CD14-positive monocyte (primary cell): ENCODE data around the gene RNF151. TPM values are rescaled to one million over a fixed set of nuclear protein-coding genes. Genes with fewer than 3 reads are reported as not detected.

ENCODE experiments used
- DNase-seq, 3 donors: peaks; one replicate each; pipeline ENCODE4 v3.0.0-alpha.2; 2011 to 2022
- H2AFZ ChIP-seq: 2 replicates; pipeline ENCODE4 v1.6.0; 2012; ENCODE audit warnings: mild to moderate bottlenecking, low read depth, low read length, inconsistent platforms; ENCODE audit not compliant: insufficient read depth, poor library complexity, severe bottlenecking
- H3K27ac ChIP-seq, 2 donors: 1 replicate in 1 of 2; 2 replicates in 1 of 2; pipeline ENCODE4 v1.5.1; 2012 to 2013; ENCODE audit warnings: low read length in 2 of 2, control low read depth in 1 of 2, inconsistent platforms in 1 of 2, low read depth in 1 of 2, mild to moderate bottlenecking in 1 of 2
- H3K27me3 ChIP-seq, 2 donors: one replicate each; pipeline versions ENCODE4 v1.6.0 to v1.6.1; 2011 to 2013; ENCODE audit warnings: low read length in 2 of 2; ENCODE audit not compliant: control insufficient read depth in 2 of 2, insufficient read depth in 2 of 2
- H3K36me3 ChIP-seq, 2 donors: replicated peaks in 1 of 2; 1 replicate in 1 of 2; 2 replicates in 1 of 2; pipeline versions ENCODE4 v1.5.1 to v1.6.1; 2012 to 2013; ENCODE audit warnings: low read length in 2 of 2, control low read depth in 1 of 2, inconsistent platforms in 1 of 2, mild to moderate bottlenecking in 1 of 2; ENCODE audit not compliant: insufficient read depth in 2 of 2, control insufficient read depth in 1 of 2
- H3K4me1 ChIP-seq, 2 donors: 1 replicate in 1 of 2; 2 replicates in 1 of 2; pipeline versions ENCODE4 v1.5.1 to v1.6.1; 2012 to 2013; ENCODE audit warnings: low read length in 2 of 2, control low read depth in 1 of 2, inconsistent platforms in 1 of 2, mild to moderate bottlenecking in 1 of 2, moderate library complexity in 1 of 2; ENCODE audit not compliant: insufficient read depth in 2 of 2, control insufficient read depth in 1 of 2
- H3K4me2 ChIP-seq: replicated peaks from 2 replicates; pipeline ENCODE3; 2012; ENCODE audit warnings: low read length, moderate library complexity, mild to moderate bottlenecking; ENCODE audit not compliant: poor library complexity, severe bottlenecking; ENCODE audit errors: extremely low read depth
- H3K4me3 ChIP-seq, 3 experiments: fragments of 200-600 bp in 1 of 3; sonication (generic) in 1 of 3; replicated peaks in 1 of 3; 1 replicate in 2 of 3; 2 replicates in 1 of 3; pipeline ENCODE4 v1.5.1; 2011 to 2013; ENCODE audit warnings: low read length in 3 of 3, mild to moderate bottlenecking in 3 of 3, control low read depth in 2 of 3, low read depth in 2 of 3, inconsistent platforms in 1 of 3, moderate library complexity in 1 of 3
- H3K79me2 ChIP-seq: 2 replicates; pipeline ENCODE4 v1.6.0; 2012; ENCODE audit warnings: mild to moderate bottlenecking, control low read depth, inconsistent platforms, low read length, moderate library complexity; ENCODE audit not compliant: insufficient read depth
- H3K9ac ChIP-seq: 2 replicates; pipeline ENCODE4 v1.6.0; 2017; ENCODE audit warnings: low read length, mild to moderate bottlenecking; ENCODE audit not compliant: insufficient read depth, poor library complexity, severe bottlenecking
- H3K9me3 ChIP-seq, 2 donors: replicated peaks in 1 of 2; 1 replicate in 1 of 2; 2 replicates in 1 of 2; pipeline versions ENCODE4 v1.5.1 to v1.6.1; 2012 to 2013; ENCODE audit warnings: low read length in 2 of 2, control low read depth in 1 of 2; ENCODE audit not compliant: control insufficient read depth in 1 of 2, insufficient read depth in 1 of 2
- H4K20me1 ChIP-seq: 2 replicates; pipeline ENCODE4 v1.6.0; 2012; ENCODE audit warnings: mild to moderate bottlenecking, low read length, control low read depth, moderate library complexity; ENCODE audit not compliant: insufficient read depth
- H3K27ac Mint-ChIP-seq, 7 donors: one replicate each; pipeline ENCODE4 v1.8.0; 2020; ENCODE audit warnings: mild to moderate bottlenecking in 7 of 7, mixed read lengths in 7 of 7, moderate library complexity in 6 of 7, inconsistent platforms in 2 of 7
- H3K27me3 Mint-ChIP-seq, 3 donors: one replicate each; pipeline ENCODE4 v1.8.0; 2021 to 2022; ENCODE audit warnings: low read depth in 3 of 3, mild to moderate bottlenecking in 3 of 3, mixed read lengths in 3 of 3, moderate library complexity in 3 of 3, inconsistent platforms in 1 of 3
- H3K36me3 Mint-ChIP-seq, 2 donors: one replicate each; pipeline ENCODE4 v1.8.0; 2020; ENCODE audit warnings: mixed read lengths in 2 of 2, inconsistent platforms in 1 of 2, mild to moderate bottlenecking in 1 of 2
- H3K4me1 Mint-ChIP-seq: one replicate; pipeline ENCODE4 v1.8.0; 2020; ENCODE audit warnings: mild to moderate bottlenecking, mixed read lengths
- H3K4me3 Mint-ChIP-seq, 2 donors: one replicate each; pipeline ENCODE4 v1.8.0; 2020; ENCODE audit warnings: mild to moderate bottlenecking in 2 of 2, mixed read lengths in 2 of 2, moderate library complexity in 1 of 2
- H3K9me3 Mint-ChIP-seq, 7 donors: one replicate each; pipeline ENCODE4 v1.8.0; 2020 to 2022; ENCODE audit warnings: mixed read lengths in 7 of 7, mild to moderate bottlenecking in 6 of 7, moderate library complexity in 6 of 7, inconsistent platforms in 2 of 7
- CTCF ChIP-seq: fragments of 200-600 bp; IDR thresholded peaks from one replicate; pipeline ENCODE4 v1.8.0; 2022; ENCODE audit warnings: antibody characterized with exemption, mild to moderate bottlenecking
- WGBS: methylation state at CpG from one replicate; pipeline ENCODE4 v1.1.5; 2013; ENCODE audit warnings: missing lambda C conversion rate; ENCODE audit not compliant: insufficient coverage; 5-methylcytosine and 5-hydroxymethylcytosine counted together
- intact Hi-C, 2 donors: fragments of 100-400 bp; cut with micrococcal nuclease; formaldehyde crosslinking; loops; one replicate each; pipeline versions ENCODE4 v1.15.0 to v1.15.1; 2023
- polyA plus RNA-seq, 3 donors: library from polyadenylated mRNA; depleted of rRNA in 1 of 3; unstranded in 2 of 3; stranded (reverse) in 1 of 3; fragments of 300-500 nt in 2 of 3; fragments of >200 nt in 1 of 3; fragmentation: Illumina TruSeq in 2 of 3; gene quantifications; 1 replicate in 2 of 3; 2 replicates in 1 of 3; pipeline ENCODE4 v1.2.3, GENCODE V29; 2012 to 2021

The RNF151 gene
- polyA plus RNA-seq, 3 donors = not detected

DNA sequence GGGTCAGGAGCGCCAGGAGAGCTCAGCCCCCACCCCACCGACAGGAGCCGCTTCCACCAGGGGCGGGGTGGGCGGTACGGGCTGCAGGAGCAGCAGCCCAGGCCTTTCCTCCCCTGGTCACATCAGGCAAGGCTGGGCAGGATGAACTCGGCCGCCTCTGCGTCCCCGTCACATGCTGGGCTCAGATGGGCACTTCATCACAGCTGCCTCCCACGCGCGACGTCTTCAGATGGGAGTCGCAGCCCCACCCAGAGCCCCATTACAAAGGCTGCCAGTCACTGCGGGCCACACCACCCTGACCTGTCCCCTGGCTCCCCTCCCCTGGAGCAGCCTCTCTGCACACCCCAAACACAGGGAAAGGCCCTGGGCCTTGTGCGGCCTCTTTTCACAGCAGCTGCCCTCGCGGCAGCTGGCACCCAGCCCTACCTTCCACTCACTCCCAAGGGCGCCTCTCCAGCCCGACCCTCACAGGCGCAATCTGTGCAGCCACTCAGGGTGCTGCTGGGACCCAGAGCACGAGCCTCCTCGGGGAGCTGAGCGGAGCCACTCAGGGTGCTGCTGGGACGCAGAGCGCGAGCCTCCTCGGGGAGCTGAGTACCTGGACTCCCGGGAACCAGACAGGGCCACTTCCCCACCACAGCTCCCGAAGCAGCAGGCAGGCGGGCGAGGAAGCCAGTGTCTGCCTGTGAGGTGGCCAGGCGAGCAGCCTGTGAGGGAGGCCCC is 38.3 kb downstream of the RNF151 start:
- Histone ChIP-seq H3K36me3 (peaks cover 31 to 35% of the 10 kb centered on the region in 2 donors), H3K4me2 (no peak overlapping the region), H3K27ac (no peak overlapping the region), H4K20me1 (peaks cover 67% of the 10 kb centered on the region), H3K9me3 (no peaks in the 10 kb centered on the region), H3K27me3 (no peaks in the 10 kb centered on the region), H3K79me2 (peaks cover 60% of the 10 kb centered on the region), H3K4me3 (no peak overlapping the region), H2AFZ (no peak overlapping the region), H3K4me1 (peaks cover 31 to 57% of the 10 kb centered on the region in 2 donors), H3K9ac (no peak overlapping the region)
- TF ChIP-seq CTCF = no peak
- Mint-ChIP-seq H3K4me1 (peaks cover 43% of the 10 kb centered on the region), H3K4me3 (no peak overlapping the region), H3K36me3 (peaks cover 21 to 36% of the 10 kb centered on the region in 2 donors), H3K9me3 (peaks cover 0 to 2% (median 0%) of the 10 kb centered on the region in 7 donors), H3K27me3 (peaks cover 0 to 1% (median 0%) of the 10 kb centered on the region in 3 donors), H3K27ac (peak overlapping the region in 1 of 7 donors; percentile 50)
- 69% methylated on average over 34 of the region's 34 CpGs for WGBS
- DNase-seq = no peak
- intact Hi-C loops = loop anchor here (5.0 to 10.0 kb wide), 4 partner anchors 42 to 250 kb away; partner anchors contain the start of genes ECI1 (in 1 of the 2), NTHL1 (in 1 of the 2) and TSC2 (in 1 of the 2)

- peaks cover 67% of the 10 kb centered on the region for H4K20me1 ChIP-seq
- H3K4me2 ChIP-seq = no peak overlapping the region
- TF ChIP-seq CTCF = peak; percentile 65
- H3K79me2 ChIP-seq = peaks cover 60% of the 10 kb centered on the region
- Mint-ChIP-seq H3K36me3 (peaks cover 20 to 29% of the 10 kb centered on the region in 2 donors), H3K9me3 (peaks cover 0 to 2% (median 0%) of the 10 kb centered on the region in 7 donors), H3K27ac (peak overlapping the region in 1 of 7 donors; percentile 23), H3K27me3 (peaks cover 0 to 1% (median 0%) of the 10 kb centered on the region in 3 donors), H3K4me1 (peaks cover 50% of the 10 kb centered on the region), H3K4me3 (no peak overlapping the region)
- no peak overlapping the region for H2AFZ ChIP-seq
- no peaks in the 10 kb centered on the region for H3K27me3 ChIP-seq
- 34% methylated on average over 20 of the region's 21 CpGs for WGBS
- peak in 2 of 3 donors; percentile 33 to 41 for DNase-seq
- H3K9me3 ChIP-seq = no peaks in the 10 kb centered on the region
- H3K4me1 ChIP-seq = peaks cover 38 to 64% of the 10 kb centered on the region in 2 donors
- no peak overlapping the region for H3K4me3 ChIP-seq
- H3K27ac ChIP-seq = no peak overlapping the region
- H3K36me3 ChIP-seq = peaks cover 26 to 29% of the 10 kb centered on the region in 2 donors
- intact Hi-C loops = loop anchor here (5.0 to 10.0 kb wide), 4 partner anchors 42 to 249 kb away; partner anchors contain the start of genes ECI1 (in 1 of the 2), NTHL1 (in 1 of the 2) and TSC2 (in 1 of the 2)
- no peak overlapping the region for H3K9ac ChIP-seq
Measured at GRCh38 chr16:2005646-2006045, 39.0 kb downstream of the RNF151 start.
